HepG2 (cell line): ENCODE data around the gene UTP11. TPM values are rescaled to one million over a fixed set of nuclear protein-coding genes. Genes with fewer than 3 reads are reported as not detected.

ENCODE experiments used
- KLF16 ChIP-seq, 2 experiments: sonication (generic) in 1 of 2; formaldehyde crosslinking in 1 of 2; IDR thresholded peaks; 2 replicates each; pipeline versions ENCODE4 v1.6.1 to v1.8.0; 2016 to 2023; ENCODE audit warnings: missing genetic modification reagents in 2 of 2, missing compliant biosample characterization in 1 of 2
- SAP130 ChIP-seq: IDR thresholded peaks from 2 replicates; pipeline ENCODE4 v1.6.1; 2016; ENCODE audit warnings: low read depth
- SOX5 ChIP-seq: IDR thresholded peaks from 2 replicates; pipeline ENCODE4 v1.6.1; 2016; ENCODE audit warnings: borderline replicate concordance
- ZNF350 ChIP-seq: sonication (generic); formaldehyde crosslinking; IDR thresholded peaks from 2 replicates; pipeline ENCODE4 v1.4.0; 2020; ENCODE audit warnings: mild to moderate bottlenecking, low read depth, missing genetic modification reagents, borderline replicate concordance
- ZNF780A ChIP-seq: sonication (generic); formaldehyde crosslinking; IDR thresholded peaks from 2 replicates; pipeline ENCODE4 v1.8.0; 2022; ENCODE audit warnings: mild to moderate bottlenecking, missing genetic modification reagents, moderate library complexity
- ZSCAN12 ChIP-seq: sonication (generic); formaldehyde crosslinking; IDR thresholded peaks from 2 replicates; pipeline ENCODE4 v1.9.0; 2021; ENCODE audit warnings: mild to moderate bottlenecking, missing genetic modification reagents
- polyA plus RNA-seq, 8 experiments: library from polyadenylated mRNA; depleted of rRNA in 3 of 8; stranded (reverse) in 7 of 8; unstranded in 1 of 8; fragments of >200 nt; fragmentation: Illumina TruSeq in 4 of 8; extraction: Trizol in 4 of 8; gene quantifications; 2 replicates each; pipeline versions ENCODE4 v1.2.1 to v1.2.3, GENCODE V29; 2011 to 2016; ENCODE audit warnings: low read depth in 4 of 8, missing spikeins in 1 of 8, mixed read lengths in 1 of 8; ENCODE audit not compliant: insufficient read depth in 1 of 8
- total RNA-seq, 5 experiments: library from RNA; depleted of rRNA; stranded (reverse); fragments of >200 nt; fragmentation: Illumina TruSeq; extraction: Trizol; gene quantifications; 2 replicates each; pipeline ENCODE4 v1.2.3, GENCODE V29; 2016; ENCODE audit warnings: low read depth in 1 of 5
- TF ChIP-seq, protein P1 (sequence below): sonication (generic); formaldehyde crosslinking; IDR thresholded peaks from 2 replicates; pipeline ENCODE4 v1.4.0; 2020; ENCODE audit warnings: missing genetic modification reagents
- TF ChIP-seq, protein P2 (sequence below), 2 experiments: sonication (generic) in 1 of 2; formaldehyde crosslinking in 1 of 2; IDR thresholded peaks; 2 replicates each; pipeline versions ENCODE4 v1.4.0 to v1.6.1; 2016 to 2020; ENCODE audit warnings: borderline replicate concordance in 1 of 2, low read depth in 1 of 2, mild to moderate bottlenecking in 1 of 2, missing genetic modification reagents in 1 of 2
- TF ChIP-seq, protein P3 (sequence below): sonication (generic); formaldehyde crosslinking; IDR thresholded peaks from 2 replicates; pipeline ENCODE4 v1.8.1; 2022; ENCODE audit warnings: mild to moderate bottlenecking, missing genetic modification reagents
- TF ChIP-seq, protein P4 (sequence below), 2 experiments: sonication (generic) in 1 of 2; formaldehyde crosslinking in 1 of 2; IDR thresholded peaks; 2 replicates each; pipeline versions ENCODE4 v1.6.1 to v1.9.0; 2014 to 2022; ENCODE audit warnings: antibody characterized with exemption in 1 of 2, borderline replicate concordance in 1 of 2, inconsistent platforms in 1 of 2, low read depth in 1 of 2, missing genetic modification reagents in 1 of 2
- TF ChIP-seq, protein P5 (sequence below): sonication (generic); formaldehyde crosslinking; IDR thresholded peaks from 2 replicates; pipeline ENCODE4 v1.5.1; 2020; ENCODE audit warnings: mild to moderate bottlenecking, missing genetic modification reagents, moderate library complexity

Gene UTP11
- total and polyA plus RNA-seq, 2 of the 13 experiments (the other 11 are each of a cell fraction or from before 2014, with no cell fraction given) = 13.5 to 44.8 TPM

DNA sequence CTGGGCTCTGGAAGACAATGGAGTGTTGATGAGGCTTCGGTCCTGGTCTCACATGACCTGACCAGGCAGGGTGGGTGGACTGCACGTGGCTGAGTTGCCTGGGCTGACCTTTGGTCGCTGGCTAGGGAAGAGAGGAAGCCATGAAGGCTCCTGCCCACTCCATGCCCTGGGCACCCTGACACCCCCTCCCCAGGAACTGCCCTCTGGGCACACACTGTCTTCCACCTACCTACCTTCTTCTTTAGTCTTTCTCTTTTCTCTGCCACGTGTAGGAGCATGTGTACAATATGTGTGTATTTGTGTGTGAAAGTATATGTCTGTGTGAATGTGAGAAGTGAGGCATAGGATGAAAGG, 19.0 kb downstream of the UTP11 start (continued):
- TF ChIP-seq SOX5 (CRISPR knock-in tag) (peak; percentile 85; the same call in 1 of the 2 replicates), ZSCAN12 (no peak), ZNF350 (CRISPR knock-in tag) (no peak), KLF16 (CRISPR knock-in tag; IDR thresholded peaks at IDR 0.05) (peak in 1 of 2 experiments; percentile 59; a peak in 1 of 4 replicates), ZNF780A (CRISPR knock-in tag) (no peak), SAP130 (peak; percentile 55; the same call in 1 of the 2 replicates)
- TF ChIP-seq, protein P1, sequence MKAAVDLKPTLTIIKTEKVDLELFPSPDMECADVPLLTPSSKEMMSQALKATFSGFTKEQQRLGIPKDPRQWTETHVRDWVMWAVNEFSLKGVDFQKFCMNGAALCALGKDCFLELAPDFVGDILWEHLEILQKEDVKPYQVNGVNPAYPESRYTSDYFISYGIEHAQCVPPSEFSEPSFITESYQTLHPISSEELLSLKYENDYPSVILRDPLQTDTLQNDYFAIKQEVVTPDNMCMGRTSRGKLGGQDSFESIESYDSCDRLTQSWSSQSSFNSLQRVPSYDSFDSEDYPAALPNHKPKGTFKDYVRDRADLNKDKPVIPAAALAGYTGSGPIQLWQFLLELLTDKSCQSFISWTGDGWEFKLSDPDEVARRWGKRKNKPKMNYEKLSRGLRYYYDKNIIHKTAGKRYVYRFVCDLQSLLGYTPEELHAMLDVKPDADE (CRISPR knock-in tag) = no peak
- TF ChIP-seq, protein P2, sequence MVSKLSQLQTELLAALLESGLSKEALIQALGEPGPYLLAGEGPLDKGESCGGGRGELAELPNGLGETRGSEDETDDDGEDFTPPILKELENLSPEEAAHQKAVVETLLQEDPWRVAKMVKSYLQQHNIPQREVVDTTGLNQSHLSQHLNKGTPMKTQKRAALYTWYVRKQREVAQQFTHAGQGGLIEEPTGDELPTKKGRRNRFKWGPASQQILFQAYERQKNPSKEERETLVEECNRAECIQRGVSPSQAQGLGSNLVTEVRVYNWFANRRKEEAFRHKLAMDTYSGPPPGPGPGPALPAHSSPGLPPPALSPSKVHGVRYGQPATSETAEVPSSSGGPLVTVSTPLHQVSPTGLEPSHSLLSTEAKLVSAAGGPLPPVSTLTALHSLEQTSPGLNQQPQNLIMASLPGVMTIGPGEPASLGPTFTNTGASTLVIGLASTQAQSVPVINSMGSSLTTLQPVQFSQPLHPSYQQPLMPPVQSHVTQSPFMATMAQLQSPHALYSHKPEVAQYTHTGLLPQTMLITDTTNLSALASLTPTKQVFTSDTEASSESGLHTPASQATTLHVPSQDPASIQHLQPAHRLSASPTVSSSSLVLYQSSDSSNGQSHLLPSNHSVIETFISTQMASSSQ (IDR thresholded peaks at IDR 0.05; ENCODE audit: low read depth) = no peak
- TF ChIP-seq, protein P2 (CRISPR knock-in tag; IDR thresholded peaks at IDR 0.05; ENCODE audit: borderline replicate concordance) = no peak
- TF ChIP-seq, protein P3, sequence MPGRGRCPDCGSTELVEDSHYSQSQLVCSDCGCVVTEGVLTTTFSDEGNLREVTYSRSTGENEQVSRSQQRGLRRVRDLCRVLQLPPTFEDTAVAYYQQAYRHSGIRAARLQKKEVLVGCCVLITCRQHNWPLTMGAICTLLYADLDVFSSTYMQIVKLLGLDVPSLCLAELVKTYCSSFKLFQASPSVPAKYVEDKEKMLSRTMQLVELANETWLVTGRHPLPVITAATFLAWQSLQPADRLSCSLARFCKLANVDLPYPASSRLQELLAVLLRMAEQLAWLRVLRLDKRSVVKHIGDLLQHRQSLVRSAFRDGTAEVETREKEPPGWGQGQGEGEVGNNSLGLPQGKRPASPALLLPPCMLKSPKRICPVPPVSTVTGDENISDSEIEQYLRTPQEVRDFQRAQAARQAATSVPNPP (CRISPR knock-in tag) = no peak
- TF ChIP-seq, protein P4, sequence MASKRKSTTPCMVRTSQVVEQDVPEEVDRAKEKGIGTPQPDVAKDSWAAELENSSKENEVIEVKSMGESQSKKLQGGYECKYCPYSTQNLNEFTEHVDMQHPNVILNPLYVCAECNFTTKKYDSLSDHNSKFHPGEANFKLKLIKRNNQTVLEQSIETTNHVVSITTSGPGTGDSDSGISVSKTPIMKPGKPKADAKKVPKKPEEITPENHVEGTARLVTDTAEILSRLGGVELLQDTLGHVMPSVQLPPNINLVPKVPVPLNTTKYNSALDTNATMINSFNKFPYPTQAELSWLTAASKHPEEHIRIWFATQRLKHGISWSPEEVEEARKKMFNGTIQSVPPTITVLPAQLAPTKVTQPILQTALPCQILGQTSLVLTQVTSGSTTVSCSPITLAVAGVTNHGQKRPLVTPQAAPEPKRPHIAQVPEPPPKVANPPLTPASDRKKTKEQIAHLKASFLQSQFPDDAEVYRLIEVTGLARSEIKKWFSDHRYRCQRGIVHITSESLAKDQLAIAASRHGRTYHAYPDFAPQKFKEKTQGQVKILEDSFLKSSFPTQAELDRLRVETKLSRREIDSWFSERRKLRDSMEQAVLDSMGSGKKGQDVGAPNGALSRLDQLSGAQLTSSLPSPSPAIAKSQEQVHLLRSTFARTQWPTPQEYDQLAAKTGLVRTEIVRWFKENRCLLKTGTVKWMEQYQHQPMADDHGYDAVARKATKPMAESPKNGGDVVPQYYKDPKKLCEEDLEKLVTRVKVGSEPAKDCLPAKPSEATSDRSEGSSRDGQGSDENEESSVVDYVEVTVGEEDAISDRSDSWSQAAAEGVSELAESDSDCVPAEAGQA (IDR thresholded peaks at IDR 0.05; ENCODE audit: low read depth) = no peak
- TF ChIP-seq, protein P4 (CRISPR knock-in tag; IDR thresholded peaks at IDR 0.05; ENCODE audit: borderline replicate concordance) = no peak
- TF ChIP-seq, protein P5, sequence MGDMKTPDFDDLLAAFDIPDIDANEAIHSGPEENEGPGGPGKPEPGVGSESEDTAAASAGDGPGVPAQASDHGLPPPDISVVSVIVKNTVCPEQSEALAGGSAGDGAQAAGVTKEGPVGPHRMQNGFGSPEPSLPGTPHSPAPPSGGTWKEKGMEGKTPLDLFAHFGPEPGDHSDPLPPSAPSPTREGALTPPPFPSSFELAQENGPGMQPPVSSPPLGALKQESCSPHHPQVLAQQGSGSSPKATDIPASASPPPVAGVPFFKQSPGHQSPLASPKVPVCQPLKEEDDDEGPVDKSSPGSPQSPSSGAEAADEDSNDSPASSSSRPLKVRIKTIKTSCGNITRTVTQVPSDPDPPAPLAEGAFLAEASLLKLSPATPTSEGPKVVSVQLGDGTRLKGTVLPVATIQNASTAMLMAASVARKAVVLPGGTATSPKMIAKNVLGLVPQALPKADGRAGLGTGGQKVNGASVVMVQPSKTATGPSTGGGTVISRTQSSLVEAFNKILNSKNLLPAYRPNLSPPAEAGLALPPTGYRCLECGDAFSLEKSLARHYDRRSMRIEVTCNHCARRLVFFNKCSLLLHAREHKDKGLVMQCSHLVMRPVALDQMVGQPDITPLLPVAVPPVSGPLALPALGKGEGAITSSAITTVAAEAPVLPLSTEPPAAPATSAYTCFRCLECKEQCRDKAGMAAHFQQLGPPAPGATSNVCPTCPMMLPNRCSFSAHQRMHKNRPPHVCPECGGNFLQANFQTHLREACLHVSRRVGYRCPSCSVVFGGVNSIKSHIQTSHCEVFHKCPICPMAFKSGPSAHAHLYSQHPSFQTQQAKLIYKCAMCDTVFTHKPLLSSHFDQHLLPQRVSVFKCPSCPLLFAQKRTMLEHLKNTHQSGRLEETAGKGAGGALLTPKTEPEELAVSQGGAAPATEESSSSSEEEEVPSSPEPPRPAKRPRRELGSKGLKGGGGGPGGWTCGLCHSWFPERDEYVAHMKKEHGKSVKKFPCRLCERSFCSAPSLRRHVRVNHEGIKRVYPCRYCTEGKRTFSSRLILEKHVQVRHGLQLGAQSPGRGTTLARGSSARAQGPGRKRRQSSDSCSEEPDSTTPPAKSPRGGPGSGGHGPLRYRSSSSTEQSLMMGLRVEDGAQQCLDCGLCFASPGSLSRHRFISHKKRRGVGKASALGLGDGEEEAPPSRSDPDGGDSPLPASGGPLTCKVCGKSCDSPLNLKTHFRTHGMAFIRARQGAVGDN (CRISPR knock-in tag) = peak; percentile 90
